ENCODE data around the gene CT45A9. TPM values are rescaled to one million over a fixed set of nuclear protein-coding genes. Genes with fewer than 3 reads are reported as not detected.
"Not testable (repeated sequence)": the region's sequence is repeated elsewhere in the genome, so short reads cannot be mapped to it uniquely, and the experiment has no call there.

CT45A9 gene
- total RNA-seq, 2 donors from 2014 or later: not detected

GRCh38 chrX:135890087-135890585 lies 18.5 kb upstream of the CT45A9 start:
- DNase-seq (ENCODE audit: low spot score): no peak
- Histone ChIP-seq H3K27ac (no peak overlapping the region), H3K4me1 (replicated peaks) (no peaks in the 10 kb centered on the region), H3K27me3 (replicated peaks; ENCODE audit: insufficient read depth) (no peaks in the 10 kb centered on the region), H3K9me3 (no peaks in the 10 kb centered on the region), H3K4me3 (no peak overlapping the region), H3K36me3 (no peaks in the 10 kb centered on the region)
- WGBS: 94% methylated on average over 13 of the region's 14 CpGs
- TF ChIP-seq POLR2A (IDR thresholded peaks at IDR 0.05) (no peak), POLR2AphosphoS5 (IDR thresholded peaks at IDR 0.05) (no peak), CTCF (IDR thresholded peaks at IDR 0.05) (no peak)
- intact Hi-C loops (cut with DNase I): no loop called here

- H3K4me1 ChIP-seq (replicated peaks); H3K36me3 ChIP-seq; intact Hi-C loops (cut with DNase I); H3K27me3 ChIP-seq (replicated peaks; ENCODE audit: insufficient read depth); H3K4me3 ChIP-seq; H3K9me3 ChIP-seq; DNase-seq (ENCODE audit: low spot score); H3K27ac ChIP-seq: not testable (repeated sequence)
- WGBS: 82% methylated on average over 2 of the region's 15 CpGs
These were observed 17.4 kb upstream of the CT45A9 start for GRCh38 chrX:135888976-135889375.

- intact Hi-C loops (cut with DNase I); H3K27ac ChIP-seq; H3K9me3 ChIP-seq; H3K4me1 ChIP-seq (replicated peaks); H3K27me3 ChIP-seq (replicated peaks; ENCODE audit: insufficient read depth); H3K36me3 ChIP-seq; H3K4me3 ChIP-seq; DNase-seq (ENCODE audit: low spot score): not testable (repeated sequence)
- 94% methylated on average over 10 of the region's 18 CpGs for WGBS
These were observed 16.6 kb upstream of the CT45A9 start for GRCh38 chrX:135888230-135888629.

- H3K27ac ChIP-seq; H3K27me3 ChIP-seq (replicated peaks; ENCODE audit: insufficient read depth); H3K4me3 ChIP-seq; H3K36me3 ChIP-seq; DNase-seq (ENCODE audit: low spot score); H3K9me3 ChIP-seq; intact Hi-C loops (cut with DNase I); H3K4me1 ChIP-seq (replicated peaks): not testable (repeated sequence)
- WGBS: 61% methylated on average over 4 of the region's 5 CpGs
These were observed 11.1 kb upstream of the CT45A9 start for GRCh38 chrX:135882741-135883140.

- DNase-seq (ENCODE audit: low spot score); H3K9me3 ChIP-seq: not testable (repeated sequence)
These were observed 17.2 kb downstream of the CT45A9 start, which contains the start of gene CT45A8 for GRCh38 chrX:135854438-135854837. CT45A8 (minus strand) TSS chrX:135854538; CDS start chrX:135850783, 3,755 bp downstream.

GRCh38 chrX:135837180-135837579 lies 34.4 kb downstream of the CT45A9 start, which contains the start of gene CT45A7:
CT45A7 (minus strand) TSS chrX:135837280; CDS start chrX:135833533, 3,747 bp downstream.
- no CpG with 5 or more reads among the region's 17 CpGs for WGBS
- H3K4me3 ChIP-seq; H3K27me3 ChIP-seq (replicated peaks; ENCODE audit: insufficient read depth); H3K36me3 ChIP-seq; H3K27ac ChIP-seq; DNase-seq (ENCODE audit: low spot score); intact Hi-C loops (cut with DNase I); H3K9me3 ChIP-seq; H3K4me1 ChIP-seq (replicated peaks): not testable (repeated sequence)

More at GRCh38 chrX:135854438-135854837, 17.2 kb downstream of the CT45A9 start, which contains the start of gene CT45A8:
- WGBS: no CpG with 5 or more reads among the region's 17 CpGs
- H3K27me3 ChIP-seq (replicated peaks; ENCODE audit: insufficient read depth); H3K36me3 ChIP-seq; H3K4me1 ChIP-seq (replicated peaks); H3K27ac ChIP-seq; H3K4me3 ChIP-seq; intact Hi-C loops (cut with DNase I): not testable (repeated sequence)

GRCh38 chrX:135819912-135820311 lies 51.7 kb downstream of the CT45A9 start, which contains the start of gene CT45A2:
CT45A2 (minus strand) TSS chrX:135820012; CDS start chrX:135816265, 3,747 bp downstream.
- no CpG with 5 or more reads among the region's 17 CpGs for WGBS
- H3K4me3 ChIP-seq; H3K27ac ChIP-seq; H3K27me3 ChIP-seq (replicated peaks; ENCODE audit: insufficient read depth); H3K4me1 ChIP-seq (replicated peaks); DNase-seq (ENCODE audit: low spot score); intact Hi-C loops (cut with DNase I); H3K36me3 ChIP-seq; H3K9me3 ChIP-seq: not testable (repeated sequence)

Other genes starting within 250 kb of the CT45A9 start
- 1 to 10 TPM in 1 of 2 donors, not detected in 1; 1.0 TPM for gene CT45A1, start 158.2 kb downstream of the CT45A9 start, total RNA-seq
- gene CT45A3, start 103.6 kb downstream of the CT45A9 start, total RNA-seq: 10 to 100 TPM in 1 of 2 donors, not detected in 1; 12.0 TPM
- gene CT45A5, start 86.3 kb downstream of the CT45A9 start, total RNA-seq: 1 to 10 TPM in 1 of 2 donors, not detected in 1; 1.0 TPM
- not detected for gene CT45A6, start 69.0 kb downstream of the CT45A9 start, total RNA-seq
- gene CT45A2, start 51.8 kb downstream of the CT45A9 start, total RNA-seq: not detected
- gene CT45A7, start 34.5 kb downstream of the CT45A9 start, total RNA-seq: not detected
- gene CT45A8, start 17.3 kb downstream of the CT45A9 start, total RNA-seq: not detected
- 10 to 100 TPM in 1 of 2 donors, not detected in 1; 13.8 TPM for gene CT45A10, start 21.6 kb upstream of the CT45A9 start, total RNA-seq
- gene SAGE1, start 21.9 kb upstream of the CT45A9 start, total RNA-seq: 1 to 10 TPM in 1 of 2 donors, not detected in 1; 1.8 TPM
- 10 to 100 TPM; 13.7 to 18.3 TPM for gene MMGT1, start 102.2 kb upstream of the CT45A9 start, total RNA-seq
- 10 to 100 TPM in 1 of 2 donors, 1 to 10 TPM in 1; 7.4 to 14.5 TPM for gene SLC9A6, start 113.6 kb upstream of the CT45A9 start, total RNA-seq

Measured in prostate gland (tissue), 2 donors.